Measurements from ENCODE around the gene RNF225.

RNF225 gene

DNA sequence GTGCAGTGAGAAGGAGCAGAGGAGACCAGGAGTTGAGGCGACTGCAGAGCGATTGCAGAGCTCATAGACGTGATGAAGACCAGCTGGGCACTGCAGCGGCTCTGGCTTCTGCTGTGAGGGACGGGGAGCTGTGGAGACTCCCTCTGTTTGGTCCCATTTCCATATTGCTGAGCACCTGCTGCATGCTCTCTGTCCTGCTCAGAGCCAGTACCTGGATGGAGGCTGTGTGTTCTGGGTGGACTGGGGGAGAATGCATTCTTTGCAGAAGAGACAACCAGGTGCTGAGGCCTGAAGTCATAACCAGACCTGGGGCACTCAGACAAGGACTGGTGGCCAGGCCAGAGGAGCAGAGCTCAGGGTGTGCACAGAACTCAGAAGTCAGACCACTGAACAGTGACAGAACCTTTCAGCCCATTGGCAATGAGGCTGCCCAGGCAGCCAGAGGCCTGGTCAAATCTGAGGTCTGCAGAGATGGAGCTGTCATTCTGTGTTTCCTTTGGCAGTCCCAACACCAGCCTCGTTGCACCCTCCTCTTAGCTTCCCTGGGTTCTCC is 40.9 kb upstream of the RNF225 start:
- Histone ChIP-seq H3K27me3 (replicated peaks) (no peaks in the 10 kb centered on the region), H3K27ac (no peak overlapping the region), H3K4me3 (ENCODE audit: low read depth, low read length) (no peak overlapping the region), H3K36me3 (replicated peaks) (peaks cover 13% of the 10 kb centered on the region)
- in situ Hi-C loops (cut with HindIII; ENCODE audit: low pct_ligation_motif_present, low sequenced_read_pairs): no loop called here
- no peak for TF ChIP-seq CTCF (IDR thresholded peaks at IDR 0.05; ENCODE audit: low read depth, low read length, missing control alignments)
- DNase-seq: no peak

DNA sequence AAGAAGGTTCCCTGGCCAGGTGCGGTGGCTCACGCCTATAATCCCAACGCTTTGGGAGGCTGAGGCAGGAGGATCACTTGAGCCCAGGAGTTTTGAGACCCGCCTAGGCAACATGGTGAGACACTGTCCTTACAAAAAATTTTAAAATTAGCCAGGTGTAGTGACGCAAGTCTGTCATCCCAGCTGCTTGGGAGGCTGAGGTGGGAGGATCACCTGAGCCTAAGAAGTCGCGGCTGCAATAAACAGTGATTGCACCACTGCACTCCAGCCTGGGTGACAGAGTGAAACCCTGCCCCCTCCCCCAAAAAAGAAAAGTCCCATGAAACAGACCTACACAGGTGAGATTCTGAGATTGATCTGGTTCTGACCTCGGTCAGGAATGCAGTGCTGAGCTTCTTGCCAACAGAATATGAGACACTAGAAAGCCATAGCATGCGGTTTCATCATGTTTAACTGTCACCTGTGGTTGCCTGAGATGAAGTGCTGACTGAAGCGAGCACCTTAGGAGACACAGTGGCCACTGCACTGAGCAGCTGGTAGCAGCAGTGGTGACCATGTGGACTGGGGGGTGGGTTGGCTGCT is 40.1 kb upstream of the RNF225 start:
- Histone ChIP-seq H3K27me3 (replicated peaks) (no peaks in the 10 kb centered on the region), H3K36me3 (replicated peaks) (peaks cover 10% of the 10 kb centered on the region), H3K27ac (no peak overlapping the region), H3K4me3 (ENCODE audit: low read depth, low read length) (no peak overlapping the region)
- TF ChIP-seq CTCF (IDR thresholded peaks at IDR 0.05; ENCODE audit: low read depth, low read length, missing control alignments): no peak
- no peak for DNase-seq
- in situ Hi-C loops (cut with HindIII; ENCODE audit: low pct_ligation_motif_present, low sequenced_read_pairs): no loop called here

DNA sequence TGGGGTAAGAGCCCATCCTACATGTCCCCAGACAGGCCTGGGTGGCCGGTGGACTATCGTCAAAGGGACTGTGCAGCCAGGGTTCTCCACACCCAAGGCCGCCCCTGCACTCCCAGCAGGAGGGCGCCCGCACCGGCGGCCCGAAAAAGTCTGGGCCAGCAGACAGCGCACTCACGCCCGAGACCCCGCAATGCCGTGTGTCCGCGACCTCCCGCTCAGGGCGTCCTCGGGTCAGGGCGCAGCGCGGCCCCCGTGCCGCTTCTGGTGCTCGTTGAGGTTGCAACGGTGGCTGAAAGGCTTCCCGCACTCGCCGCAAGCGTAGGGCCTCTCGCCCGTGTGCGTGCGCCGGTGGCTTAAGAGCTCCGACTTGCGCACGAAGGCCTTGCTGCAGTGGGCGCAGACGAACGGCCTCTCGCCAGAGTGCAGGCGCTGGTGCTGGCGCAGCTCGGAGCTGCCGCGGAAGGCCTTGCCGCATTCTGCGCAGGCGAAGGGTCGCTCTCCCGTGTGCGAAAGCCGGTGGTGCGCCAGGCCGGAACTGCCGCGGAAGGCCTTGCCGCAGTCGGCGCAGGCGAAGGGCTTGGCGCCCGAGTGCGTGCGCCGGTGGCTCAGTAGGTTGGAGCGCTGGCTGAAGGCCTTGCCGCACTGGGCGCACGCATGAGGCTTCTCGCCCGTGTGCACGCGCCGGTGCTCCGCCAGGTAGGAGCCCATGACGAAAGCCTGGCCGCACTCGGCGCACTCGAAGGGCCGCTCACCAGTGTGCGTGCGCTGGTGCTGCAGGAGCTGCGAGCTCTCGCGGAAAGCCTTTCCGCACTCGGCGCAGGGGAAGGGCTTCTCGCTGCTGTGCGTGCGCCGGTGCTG is 39.3 kb upstream of the RNF225 start:
- no peak for DNase-seq
- in situ Hi-C loops (cut with HindIII; ENCODE audit: low pct_ligation_motif_present, low sequenced_read_pairs): no loop called here
- Histone ChIP-seq H3K36me3 (replicated peaks) (peaks cover 1% of the 10 kb centered on the region), H3K27me3 (replicated peaks) (no peaks in the 10 kb centered on the region), H3K4me3 (ENCODE audit: low read depth, low read length) (peak overlapping the region; percentile 29), H3K27ac (no peak overlapping the region)
- no peak for TF ChIP-seq CTCF (IDR thresholded peaks at IDR 0.05; ENCODE audit: low read depth, low read length, missing control alignments)

DNA sequence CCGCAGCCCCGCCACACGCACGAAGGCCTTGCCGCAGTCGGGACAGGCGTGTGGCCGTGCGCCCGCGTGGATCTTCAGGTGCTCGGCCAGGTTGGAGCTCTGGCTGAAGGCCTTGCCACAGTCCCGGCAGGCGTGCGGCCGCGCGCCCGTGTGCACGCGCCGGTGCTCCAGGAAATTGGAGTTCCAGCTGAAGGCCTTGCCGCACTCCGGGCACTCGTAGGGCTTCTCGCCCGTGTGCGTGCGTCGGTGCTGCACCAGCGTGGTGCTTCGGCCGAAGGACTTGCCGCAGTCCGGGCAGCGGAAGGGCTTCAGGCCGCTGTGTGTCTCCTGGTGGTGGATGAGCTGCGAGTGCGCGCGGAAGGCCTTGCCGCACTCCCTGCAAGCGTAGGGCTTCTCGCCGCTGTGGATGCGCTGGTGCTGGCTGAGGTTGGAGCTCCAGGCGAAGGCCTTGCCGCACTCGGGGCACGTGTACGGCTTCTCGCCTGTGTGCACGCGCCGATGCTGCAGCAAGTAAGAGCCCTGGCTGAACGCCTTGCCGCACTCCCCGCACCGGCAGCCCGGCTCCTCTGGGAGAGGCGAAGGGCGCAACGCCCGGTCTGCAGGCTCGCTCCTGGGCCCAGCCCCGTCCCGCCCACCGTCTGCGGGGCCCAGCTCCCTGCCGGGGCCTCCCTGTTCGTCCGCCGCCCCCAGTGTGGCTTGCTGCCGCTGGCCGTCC is 38.5 kb upstream of the RNF225 start:
- H3K36me3 ChIP-seq (replicated peaks): no peaks in the 10 kb centered on the region
- no peak overlapping the region for H3K27ac ChIP-seq
- no peaks in the 10 kb centered on the region for H3K27me3 ChIP-seq (replicated peaks)
- peak; percentile 11 for DNase-seq
- in situ Hi-C loops (cut with HindIII; ENCODE audit: low pct_ligation_motif_present, low sequenced_read_pairs): no loop called here
- H3K4me3 ChIP-seq (ENCODE audit: low read depth, low read length): peak overlapping the region; percentile 29
- no peak for TF ChIP-seq CTCF (IDR thresholded peaks at IDR 0.05; ENCODE audit: low read depth, low read length, missing control alignments)

DNA sequence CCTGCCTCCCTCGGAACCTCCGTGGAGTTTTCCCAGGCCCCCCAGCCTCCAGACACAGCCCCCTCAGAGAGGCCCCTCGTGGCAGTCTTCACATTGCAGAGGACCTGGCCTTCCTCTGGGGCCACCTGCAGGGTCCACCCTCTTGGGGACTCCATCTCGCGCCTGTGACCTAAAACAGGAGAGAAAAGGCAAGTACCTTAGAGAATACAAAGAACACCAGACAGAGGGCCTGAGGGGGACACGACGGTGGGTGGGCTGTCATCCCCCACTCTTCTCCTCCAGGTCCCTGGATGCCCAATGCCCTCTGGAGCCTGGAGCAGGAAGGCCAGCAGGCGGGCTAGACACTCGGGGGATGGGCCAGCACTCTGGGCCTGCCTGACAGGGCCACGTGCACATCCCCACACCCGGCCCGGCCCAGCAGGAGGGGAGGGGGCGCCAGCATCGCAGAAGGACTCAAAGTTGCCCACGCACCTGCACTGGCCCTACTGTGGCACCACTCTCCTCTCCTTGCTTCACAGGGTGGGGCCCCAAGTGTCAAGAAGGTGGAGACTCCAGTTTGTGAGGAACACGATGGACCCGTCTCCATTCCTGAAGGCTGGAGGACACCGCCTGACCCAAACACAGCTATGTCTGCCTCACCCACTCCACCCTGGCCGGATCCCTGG is 37.8 kb upstream of the RNF225 start:
- Histone ChIP-seq H3K27ac (no peak overlapping the region), H3K4me3 (ENCODE audit: low read depth, low read length) (no peak overlapping the region), H3K27me3 (replicated peaks) (no peaks in the 10 kb centered on the region), H3K36me3 (replicated peaks) (no peaks in the 10 kb centered on the region)
- in situ Hi-C loops (cut with HindIII; ENCODE audit: low pct_ligation_motif_present, low sequenced_read_pairs): no loop called here
- TF ChIP-seq CTCF (IDR thresholded peaks at IDR 0.05; ENCODE audit: low read depth, low read length, missing control alignments): no peak
- DNase-seq: no peak
